SU-DHL-6 (cell line): ENCODE data around the gene TDRD7.

ENCODE experiments used
- CTCF ChIP-seq: fragments of 200-600 bp; sonication (generic); IDR thresholded peaks from one replicate; pipeline ENCODE4 v1.5.1; 2017; ENCODE audit warnings: antibody characterized with exemption, mild to moderate bottlenecking, low read length, moderate library complexity; ENCODE audit not compliant: insufficient read depth, poor library complexity, severe bottlenecking
- EZH2phosphoT487 ChIP-seq: fragments of 200-600 bp; sonication (generic), shearing (Covaris generic); conservative IDR thresholded peaks from 2 replicates; pipeline ENCODE4 v1.6.1; 2018; ENCODE audit warnings: mild to moderate bottlenecking, antibody characterized with exemption, low read length, moderate library complexity, mixed read lengths

GRCh38 chr9:97437051-97437600, 25.2 kb downstream of the TDRD7 start:
- TF ChIP-seq CTCF, result no peak
- no peak for TF ChIP-seq EZH2phosphoT487
